KMS-11 (cell line): ENCODE results near the gene BMP6.
A peak's percentile ranks its signal among the peaks of the same experiment; 100 is the strongest.

ENCODE experiments used
- H2AFZ ChIP-seq: fragments of 200-600 bp; sonication (generic); 2 replicates; pipeline ENCODE4 v1.6.1; 2016; ENCODE audit warnings: antibody characterized with exemption, mixed run types, low read depth
- H3K27ac ChIP-seq: fragments of 200-600 bp; sonication (generic); 2 replicates; pipeline ENCODE4 v1.6.1; 2016; ENCODE audit warnings: mild to moderate bottlenecking, mixed run types
- H3K27me3 ChIP-seq: fragments of 200-600 bp; sonication (generic); 2 replicates; pipeline ENCODE4 v1.6.1; 2017; ENCODE audit warnings: mild to moderate bottlenecking, low read depth, mixed run types, moderate library complexity; ENCODE audit not compliant: insufficient read depth
- H3K36me3 ChIP-seq: fragments of 200-600 bp; sonication (generic); 2 replicates; pipeline ENCODE4 v1.6.1; 2017; ENCODE audit warnings: mild to moderate bottlenecking, mixed run types; ENCODE audit not compliant: insufficient read depth
- H3K4me1 ChIP-seq: fragments of 200-600 bp; sonication (generic); 2 replicates; pipeline ENCODE4 v1.6.1; 2016; ENCODE audit warnings: mild to moderate bottlenecking, low read depth, mixed run types; ENCODE audit not compliant: poor library complexity, severe bottlenecking
- H3K4me2 ChIP-seq: fragments of 200-600 bp; sonication (generic); 2 replicates; pipeline ENCODE4 v1.7.0; 2016; ENCODE audit warnings: mild to moderate bottlenecking, mixed run types
- H3K4me3 ChIP-seq: fragments of 200-600 bp; sonication (generic); IDR thresholded peaks from 2 replicates; pipeline ENCODE4 v1.6.1; 2017; ENCODE audit warnings: low read depth, low read length, mixed read lengths; ENCODE audit not compliant: insufficient read depth
- H3K79me2 ChIP-seq: fragments of 200-600 bp; sonication (generic); 2 replicates; pipeline ENCODE4 v1.6.1; 2016; ENCODE audit warnings: low read depth, mixed run types; ENCODE audit not compliant: insufficient read depth
- H3K9ac ChIP-seq: fragments of 200-600 bp; sonication (generic); 2 replicates; pipeline ENCODE4 v1.6.1; 2016; ENCODE audit warnings: mild to moderate bottlenecking, mixed run types
- H4K20me1 ChIP-seq: fragments of 200-600 bp; sonication (generic); 2 replicates; pipeline ENCODE4 v1.6.1; 2016; ENCODE audit warnings: mild to moderate bottlenecking, mixed run types; ENCODE audit not compliant: insufficient read depth
- CTCF ChIP-seq: fragments of 200-600 bp; sonication (generic); conservative IDR thresholded peaks from 2 replicates; pipeline ENCODE4 v1.6.1; 2017; ENCODE audit warnings: low read depth, mild to moderate bottlenecking, antibody characterized with exemption, low read length, moderate library complexity, mixed read lengths

Gene BMP6

GRCh38 chr6:7758456-7758855 lies 32.6 kb downstream of the BMP6 start:
- Histone ChIP-seq H2AFZ (peak overlapping the region; percentile 34; the same call in 1 of the 2 replicates), H3K27me3 (no peaks in the 10 kb centered on the region), H3K36me3 (no peaks in the 10 kb centered on the region), H3K27ac (peak overlapping the region; percentile 91), H3K9ac (peak overlapping the region; percentile 64), H4K20me1 (no peaks in the 10 kb centered on the region), H3K4me1 (peaks cover 59% of the 10 kb centered on the region), H3K4me3 (no peak overlapping the region), H3K79me2 (no peaks in the 10 kb centered on the region; the same call in 1 of the 2 replicates), H3K4me2 (peak overlapping the region; percentile 79)
- no peak for TF ChIP-seq CTCF

- H3K36me3 ChIP-seq: no peaks in the 10 kb centered on the region
- peak overlapping the region; percentile 91 for H3K27ac ChIP-seq
- no peak overlapping the region for H3K4me3 ChIP-seq
- TF ChIP-seq CTCF: no peak
- peaks cover 59% of the 10 kb centered on the region for H3K4me1 ChIP-seq
- peak overlapping the region; percentile 34; the same call in 1 of the 2 replicates for H2AFZ ChIP-seq
- no peaks in the 10 kb centered on the region for H4K20me1 ChIP-seq
- peak overlapping the region; percentile 79 for H3K4me2 ChIP-seq
- H3K79me2 ChIP-seq: no peaks in the 10 kb centered on the region; the same call in 1 of the 2 replicates
- peak overlapping the region; percentile 64 for H3K9ac ChIP-seq
- no peaks in the 10 kb centered on the region for H3K27me3 ChIP-seq
Observed at GRCh38 chr6:7759320-7759719, 33.4 kb downstream of the BMP6 start.

- Histone ChIP-seq H3K27ac (no peak overlapping the region), H3K36me3 (no peaks in the 10 kb centered on the region), H2AFZ (no peak overlapping the region), H3K4me3 (no peak overlapping the region), H3K9ac (no peak overlapping the region), H3K4me2 (no peak overlapping the region), H3K4me1 (peaks cover 53% of the 10 kb centered on the region), H4K20me1 (no peaks in the 10 kb centered on the region), H3K27me3 (no peaks in the 10 kb centered on the region), H3K79me2 (no peaks in the 10 kb centered on the region; the same call in 1 of the 2 replicates)
- no peak for TF ChIP-seq CTCF
Observed at GRCh38 chr6:7761051-7761450, 35.2 kb downstream of the BMP6 start.

DNA sequence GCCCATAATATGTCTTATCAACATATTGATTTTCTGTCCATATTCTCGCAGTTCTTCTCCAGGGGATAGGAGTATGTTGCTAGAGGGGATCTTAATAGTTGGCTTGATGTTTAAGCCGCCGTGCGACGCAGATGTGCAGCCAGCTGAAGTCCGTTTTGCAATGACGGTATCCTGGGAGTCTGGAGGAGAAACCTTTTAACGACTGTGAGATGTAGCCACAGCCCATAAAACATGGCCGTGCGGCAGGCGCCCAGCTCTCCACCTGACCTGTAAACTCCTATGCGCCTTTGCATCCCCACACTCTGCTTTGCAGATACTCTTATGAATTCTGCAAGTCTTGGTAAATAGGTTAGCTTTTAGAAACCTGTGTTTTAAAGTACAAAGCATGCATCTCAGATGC lies 36.9 kb downstream of the BMP6 start:
- no peak overlapping the region for H3K27ac ChIP-seq
- H3K4me2 ChIP-seq: no peak overlapping the region
- TF ChIP-seq CTCF: no peak
- H3K4me1 ChIP-seq: peaks cover 36% of the 10 kb centered on the region
- no peaks in the 10 kb centered on the region for H4K20me1 ChIP-seq
- no peak overlapping the region for H3K4me3 ChIP-seq
- H3K9ac ChIP-seq: no peak overlapping the region
- no peaks in the 10 kb centered on the region for H3K27me3 ChIP-seq
- no peak overlapping the region for H2AFZ ChIP-seq
- H3K36me3 ChIP-seq: no peaks in the 10 kb centered on the region
- H3K79me2 ChIP-seq: no peaks in the 10 kb centered on the region; the same call in 1 of the 2 replicates
